GM18873 (cell line): Measurements from ENCODE around the gene TGFBRAP1.

Source experiments
- ATAC-seq: cut with Tn5 transposase; IDR thresholded peaks from one replicate; pipeline ENCODE4 v1.9.1; 2021; ENCODE audit warnings: mild to moderate bottlenecking, moderate library complexity, moderate number of reproducible peaks; ENCODE audit not compliant: unreplicated experiment, low FRiP score

TGFBRAP1 gene

GRCh38 chr2:105320651-105321215 is 8.8 kb downstream of the TGFBRAP1 start:
- no peak for ATAC-seq

- no peak for ATAC-seq
Measured at GRCh38 chr2:105317937-105318336, 11.6 kb downstream of the TGFBRAP1 start.

GRCh38 chr2:105315314-105315713 is 14.2 kb downstream of the TGFBRAP1 start:
- ATAC-seq, result peak; percentile 66

- ATAC-seq, result no peak
Measured at GRCh38 chr2:105313877-105314276, 15.7 kb downstream of the TGFBRAP1 start.

- no peak for ATAC-seq
Measured at GRCh38 chr2:105309147-105309545, 20.4 kb downstream of the TGFBRAP1 start.

- ATAC-seq, result no peak
Measured at GRCh38 chr2:105308382-105309146, 21.0 kb downstream of the TGFBRAP1 start.

GRCh38 chr2:105307962-105308361 is 21.6 kb downstream of the TGFBRAP1 start:
- no peak for ATAC-seq

GRCh38 chr2:105307550-105307949 is 22.0 kb downstream of the TGFBRAP1 start:
- no peak for ATAC-seq

- ATAC-seq, result no peak
Measured at GRCh38 chr2:105307146-105307545, 22.4 kb downstream of the TGFBRAP1 start.

GRCh38 chr2:105301646-105302045 is 27.9 kb downstream of the TGFBRAP1 start:
- ATAC-seq, result no peak

GRCh38 chr2:105299290-105299689 is 30.2 kb downstream of the TGFBRAP1 start:
- ATAC-seq, result no peak

GRCh38 chr2:105298017-105298416 is 31.5 kb downstream of the TGFBRAP1 start:
- ATAC-seq, result no peak

- ATAC-seq, result no peak
Measured at GRCh38 chr2:105297216-105297615, 32.3 kb downstream of the TGFBRAP1 start.

- no peak for ATAC-seq
Measured at GRCh38 chr2:105296017-105296611, 33.4 kb downstream of the TGFBRAP1 start.

GRCh38 chr2:105294844-105295481 is 34.6 kb downstream of the TGFBRAP1 start:
- ATAC-seq, result no peak

- ATAC-seq, result no peak
Measured at GRCh38 chr2:105294046-105294445, 35.5 kb downstream of the TGFBRAP1 start.

- ATAC-seq, result no peak
Measured at GRCh38 chr2:105291981-105292380, 37.6 kb downstream of the TGFBRAP1 start.

- ATAC-seq, result no peak
Measured at GRCh38 chr2:105290981-105291660, 38.4 kb downstream of the TGFBRAP1 start.

GRCh38 chr2:105288133-105288532 is 41.4 kb downstream of the TGFBRAP1 start:
- ATAC-seq, result no peak

- ATAC-seq, result no peak
Measured at GRCh38 chr2:105287692-105288091, 41.8 kb downstream of the TGFBRAP1 start.

- ATAC-seq, result no peak
Measured at GRCh38 chr2:105283532-105283931, 46.0 kb downstream of the TGFBRAP1 start.
